ENCODE results near the gene ZNF526.

DNA sequence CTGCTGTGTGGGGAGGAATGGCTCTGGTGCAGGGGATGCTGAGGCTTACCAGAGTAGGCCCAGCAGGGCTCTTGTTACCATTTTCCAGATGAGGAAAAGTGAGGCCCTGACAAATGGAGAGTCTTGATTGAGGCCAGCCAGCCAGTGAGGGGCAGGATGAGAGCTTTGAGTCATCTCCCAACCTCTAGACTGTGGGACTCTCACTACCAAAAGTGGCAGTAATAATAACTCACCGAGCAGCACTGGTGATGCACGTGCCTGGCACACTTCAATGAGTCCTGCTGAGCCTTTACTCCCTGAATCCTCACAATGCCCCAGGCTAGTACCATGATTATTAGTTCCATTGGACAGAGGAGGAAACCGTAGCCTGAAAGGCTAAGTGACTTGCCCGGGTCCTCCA lies 56.7 kb downstream of the ZNF526 start:
- TF ChIP-seq CTCF (IDR thresholded peaks at IDR 0.05) (no peak), EP300 (IDR thresholded peaks at IDR 0.05) (no peak), POLR2A (IDR thresholded peaks at IDR 0.05) (no peak)

Data from ovary (tissue), 3 donors.